GM12872 (cell line): ENCODE measurements around the gene DDX53.

ENCODE experiments used
- CTCF ChIP-seq: IDR thresholded peaks from 3 replicates; pipeline ENCODE4 v1.5.1; 2011; ENCODE audit warnings: low read depth, mild to moderate bottlenecking, low read length, moderate library complexity; ENCODE audit not compliant: insufficient read depth

The DDX53 gene

GRCh38 chrX:23008431-23009099, 8.8 kb downstream of the DDX53 start:
- TF ChIP-seq CTCF, result peak; percentile 34; the same call in 1 of the 3 replicates

GRCh38 chrX:23012162-23012561, 12.4 kb downstream of the DDX53 start:
- no peak for TF ChIP-seq CTCF

- no peak for TF ChIP-seq CTCF
Observed at GRCh38 chrX:23012636-23013035, 12.9 kb downstream of the DDX53 start.

GRCh38 chrX:23013366-23013765, 13.6 kb downstream of the DDX53 start:
- TF ChIP-seq CTCF, result no peak

- TF ChIP-seq CTCF, result no peak
Observed at GRCh38 chrX:23031600-23031999, 31.8 kb downstream of the DDX53 start.

- no peak for TF ChIP-seq CTCF
Observed at GRCh38 chrX:23035493-23035892, 35.7 kb downstream of the DDX53 start.

GRCh38 chrX:23046443-23046842, 46.7 kb downstream of the DDX53 start:
- no peak for TF ChIP-seq CTCF
